KOPT-K1 (cell line): ENCODE measurements around the gene ARHGAP18.

Experiments
- H3K27ac ChIP-seq: fragments of 200-600 bp; sonication (generic); 2 replicates; pipeline ENCODE4 v1.5.1; 2016; ENCODE audit warnings: antibody characterized with exemption, mild to moderate bottlenecking, low read depth, low read length; ENCODE audit not compliant: poor library complexity, severe bottlenecking
- H3K36me3 ChIP-seq: fragments of 200-600 bp; sonication (generic); 2 replicates; pipeline ENCODE4 v1.5.1; 2017; ENCODE audit warnings: antibody characterized with exemption, mild to moderate bottlenecking, low read length, moderate library complexity; ENCODE audit not compliant: insufficient read depth
- H3K9me3 ChIP-seq: fragments of 200-600 bp; sonication (generic); 2 replicates; pipeline ENCODE4 v1.5.1; 2017; ENCODE audit warnings: antibody characterized with exemption, low read length, mild to moderate bottlenecking; ENCODE audit not compliant: insufficient read depth, poor library complexity, severe bottlenecking

The ARHGAP18 gene

DNA sequence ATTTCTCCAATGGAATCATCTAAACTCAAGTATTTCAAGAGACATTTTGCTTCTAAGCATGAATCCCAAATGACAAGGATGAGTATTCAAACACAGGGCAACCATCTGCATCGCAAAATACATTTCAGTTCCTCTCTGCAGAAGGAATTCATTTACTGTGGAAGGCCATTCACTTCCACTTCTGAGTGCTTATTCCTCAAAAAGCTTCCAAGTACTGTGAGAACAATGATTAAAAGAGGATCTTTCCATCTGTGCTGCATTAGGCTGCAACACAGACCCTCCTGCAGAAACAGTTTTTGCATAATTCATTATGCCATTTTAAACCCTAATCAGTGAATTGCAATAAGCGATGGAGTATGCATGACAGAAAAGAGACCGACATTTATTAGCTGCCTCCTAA lies 52.5 kb downstream of the ARHGAP18 start:
- H3K9me3 ChIP-seq, result no peaks in the 10 kb centered on the region
- no peaks in the 10 kb centered on the region for H3K36me3 ChIP-seq
- no peak overlapping the region for H3K27ac ChIP-seq

DNA sequence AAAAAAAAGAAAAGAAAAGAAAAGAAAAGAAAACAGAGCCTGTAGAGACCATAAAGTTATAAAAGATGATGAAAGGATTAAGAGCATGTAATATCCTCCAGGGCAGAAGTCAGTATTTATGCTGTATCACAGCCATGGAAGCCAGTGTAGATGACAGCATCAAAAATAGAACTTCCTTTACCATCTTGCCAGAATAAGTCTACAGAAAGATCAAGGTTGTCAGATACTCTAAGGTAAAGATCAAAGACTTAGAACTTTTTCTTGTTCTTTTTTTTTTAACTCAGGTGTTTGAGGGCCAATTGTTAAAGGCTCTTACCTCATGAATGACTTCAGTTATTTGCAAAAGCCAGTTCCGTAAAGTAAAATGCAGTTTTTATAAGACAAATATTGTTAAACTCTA lies 54.6 kb downstream of the ARHGAP18 start:
- Histone ChIP-seq H3K9me3 (no peaks in the 10 kb centered on the region), H3K27ac (no peak overlapping the region), H3K36me3 (no peaks in the 10 kb centered on the region)

DNA sequence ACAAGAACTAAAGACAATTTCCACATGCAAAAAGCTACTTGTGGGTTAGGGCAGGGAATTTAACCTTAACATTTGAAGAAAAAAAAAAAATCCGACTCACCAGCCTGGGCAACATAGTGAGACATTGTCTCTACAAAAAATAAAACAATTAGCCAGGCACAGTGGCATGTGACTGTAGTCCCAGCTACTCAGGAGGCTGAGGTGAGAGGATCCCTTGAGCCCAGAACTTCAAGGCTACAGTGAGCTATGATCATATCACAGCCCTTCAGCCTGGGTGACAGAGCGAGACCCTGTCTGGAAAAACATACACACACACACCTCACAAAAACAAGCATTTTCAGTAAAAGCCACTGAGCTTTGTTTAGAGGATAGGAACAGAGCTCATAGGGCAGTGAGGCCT lies 56.2 kb downstream of the ARHGAP18 start:
- Histone ChIP-seq H3K27ac (no peak overlapping the region), H3K36me3 (no peaks in the 10 kb centered on the region), H3K9me3 (no peaks in the 10 kb centered on the region)

DNA sequence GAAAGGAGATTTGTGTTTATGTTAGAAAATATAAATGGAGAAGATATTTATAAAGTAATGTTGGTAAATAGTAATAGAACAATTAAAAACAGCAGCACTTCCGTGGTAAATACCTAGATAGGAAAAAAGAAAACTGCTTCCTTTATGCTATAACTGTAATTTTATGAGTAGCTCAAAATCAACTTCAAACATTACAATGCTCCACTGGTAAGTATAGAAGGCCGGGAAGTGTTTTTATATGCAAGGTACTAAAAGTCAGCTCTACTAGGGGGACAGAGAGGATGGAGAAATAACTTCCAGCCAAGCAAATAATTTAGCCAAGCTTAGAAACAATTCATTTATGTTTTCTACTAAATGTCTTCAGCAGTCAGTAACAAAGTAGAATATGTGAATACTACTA lies 56.7 kb downstream of the ARHGAP18 start:
- Histone ChIP-seq H3K27ac (no peak overlapping the region), H3K36me3 (no peaks in the 10 kb centered on the region)

DNA sequence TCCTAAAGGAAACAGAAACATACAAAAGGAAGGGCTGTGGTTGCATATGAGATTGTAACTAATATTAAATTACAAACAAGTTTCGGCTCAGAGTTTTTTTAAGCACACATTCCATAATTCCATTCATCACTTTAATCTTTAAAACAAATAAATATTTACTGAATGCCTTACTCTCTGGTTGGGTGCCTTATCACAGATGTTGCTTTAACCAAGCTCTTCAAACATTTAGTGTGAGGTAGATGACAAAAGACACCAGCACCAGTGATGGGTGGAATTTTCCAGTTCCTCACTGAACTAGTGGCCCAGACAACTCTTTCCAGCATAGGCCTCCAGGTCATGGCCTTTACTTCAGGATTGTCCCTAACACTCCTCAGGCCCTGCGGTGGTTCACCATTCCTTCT lies 58.7 kb downstream of the ARHGAP18 start:
- H3K36me3 ChIP-seq, result no peaks in the 10 kb centered on the region
- H3K9me3 ChIP-seq, result no peaks in the 10 kb centered on the region
- no peak overlapping the region for H3K27ac ChIP-seq

More for the DNA sequence above, 56.7 kb downstream of the ARHGAP18 start:
- no peaks in the 10 kb centered on the region for H3K9me3 ChIP-seq

DNA sequence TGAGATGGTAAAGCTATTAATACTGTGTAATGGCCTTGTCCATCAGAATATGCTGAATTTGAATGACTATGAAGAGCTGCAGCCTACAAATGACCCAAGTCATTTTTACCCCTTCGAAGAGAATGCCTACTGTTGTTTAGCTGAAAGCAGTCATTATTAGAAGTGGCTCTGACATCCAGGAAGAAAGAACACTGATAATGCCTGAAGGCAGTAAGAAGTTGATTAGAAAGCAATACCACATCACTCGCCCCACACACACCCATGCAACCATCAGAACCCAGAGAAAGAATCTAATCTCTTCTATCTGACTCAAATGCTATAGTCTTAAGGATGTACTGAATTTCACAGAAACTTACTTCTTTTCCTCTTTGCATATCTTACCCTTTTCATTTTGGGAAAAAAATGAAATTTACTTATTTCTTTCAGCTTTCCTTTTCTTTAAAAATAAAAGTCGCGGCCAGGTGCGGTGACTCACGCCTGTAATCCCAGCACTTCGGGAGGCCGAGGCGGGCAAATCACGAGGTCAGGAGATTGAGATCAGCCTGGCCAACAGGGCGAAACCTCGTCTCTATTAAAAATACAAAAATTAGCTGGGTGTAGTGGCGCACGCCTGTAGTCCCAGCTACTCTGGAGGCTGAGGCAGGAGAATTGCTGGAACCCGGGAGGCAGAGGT lies 61.0 kb downstream of the ARHGAP18 start:
- no peak overlapping the region for H3K27ac ChIP-seq
- H3K9me3 ChIP-seq, result no peaks in the 10 kb centered on the region
- no peaks in the 10 kb centered on the region for H3K36me3 ChIP-seq

DNA sequence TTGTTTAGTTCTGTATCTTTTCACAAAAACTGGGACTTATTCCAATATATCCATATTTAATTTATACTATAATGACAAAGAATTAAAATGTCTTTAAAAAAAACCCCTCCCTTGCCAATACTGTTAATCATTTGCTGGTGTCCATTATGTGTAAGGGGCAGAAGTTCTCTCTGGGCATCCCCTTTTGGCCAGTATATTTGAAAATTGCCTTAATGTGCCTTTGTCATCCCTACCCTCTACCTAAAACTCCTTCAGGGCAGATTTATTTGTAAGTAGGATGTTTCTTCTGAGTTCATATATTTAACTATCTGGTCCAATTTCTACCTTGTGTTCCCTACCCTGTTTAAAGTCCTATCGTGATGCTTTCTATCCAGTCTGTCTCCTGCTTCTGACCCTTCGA lies 62.9 kb downstream of the ARHGAP18 start:
- H3K9me3 ChIP-seq, result no peaks in the 10 kb centered on the region
- no peaks in the 10 kb centered on the region for H3K36me3 ChIP-seq
- no peak overlapping the region for H3K27ac ChIP-seq

DNA sequence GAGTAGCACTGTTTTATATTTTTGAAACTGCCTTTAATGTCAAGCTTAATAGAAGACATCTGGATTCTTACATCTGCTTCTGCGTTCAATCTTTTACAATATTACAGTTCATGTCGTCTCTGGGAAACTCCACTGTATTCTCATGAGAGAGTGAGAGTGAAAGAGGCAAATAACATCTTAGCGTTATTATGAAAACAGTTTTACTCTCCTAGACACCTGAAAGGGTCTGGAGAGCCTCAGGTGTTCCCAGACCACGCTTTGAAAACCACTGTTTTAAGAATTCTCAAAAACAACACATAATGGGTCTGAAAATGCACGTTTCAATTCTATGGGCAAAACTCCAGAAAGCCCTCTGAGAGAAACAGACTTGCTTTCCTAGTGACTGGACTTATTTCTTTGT lies 63.3 kb downstream of the ARHGAP18 start:
- Histone ChIP-seq H3K27ac (no peak overlapping the region), H3K36me3 (no peaks in the 10 kb centered on the region)

DNA sequence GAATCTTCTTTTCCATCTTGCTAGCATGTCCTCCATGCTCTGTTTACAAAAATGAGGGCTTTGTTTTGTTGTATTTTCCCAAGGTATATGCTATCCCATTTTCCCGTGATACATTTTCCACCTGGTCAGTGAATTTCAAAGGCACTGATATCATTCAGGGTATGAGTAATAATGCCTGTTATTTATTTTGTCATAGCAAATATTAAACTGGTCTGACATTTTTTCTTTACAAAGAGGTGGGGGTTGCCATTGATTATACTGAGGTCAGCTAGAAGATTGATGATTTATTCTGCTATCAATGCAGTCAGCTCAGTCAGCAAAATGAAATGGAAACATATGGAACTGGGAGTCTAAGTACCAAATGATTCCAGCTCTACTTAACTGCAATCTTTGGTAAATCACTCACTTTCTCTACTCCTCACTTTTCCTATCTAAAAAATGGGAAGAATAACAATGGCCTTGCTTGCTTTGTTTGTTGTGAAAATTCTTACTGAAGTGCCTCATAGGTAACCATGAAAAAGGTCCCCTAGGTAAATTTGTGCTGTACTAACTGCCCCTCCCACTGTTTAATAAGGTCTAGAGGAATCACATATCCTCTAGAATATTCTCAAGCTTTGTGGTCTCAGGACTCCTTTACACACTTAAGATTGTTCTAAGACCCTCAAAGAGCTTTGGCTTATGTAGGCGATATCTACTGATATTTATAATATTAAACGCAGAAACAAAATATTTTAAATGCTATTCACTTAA lies 64.0 kb downstream of the ARHGAP18 start:
- Histone ChIP-seq H3K9me3 (no peaks in the 10 kb centered on the region), H3K27ac (no peak overlapping the region)

More for the DNA sequence above, 63.3 kb downstream of the ARHGAP18 start:
- no peaks in the 10 kb centered on the region for H3K9me3 ChIP-seq

DNA sequence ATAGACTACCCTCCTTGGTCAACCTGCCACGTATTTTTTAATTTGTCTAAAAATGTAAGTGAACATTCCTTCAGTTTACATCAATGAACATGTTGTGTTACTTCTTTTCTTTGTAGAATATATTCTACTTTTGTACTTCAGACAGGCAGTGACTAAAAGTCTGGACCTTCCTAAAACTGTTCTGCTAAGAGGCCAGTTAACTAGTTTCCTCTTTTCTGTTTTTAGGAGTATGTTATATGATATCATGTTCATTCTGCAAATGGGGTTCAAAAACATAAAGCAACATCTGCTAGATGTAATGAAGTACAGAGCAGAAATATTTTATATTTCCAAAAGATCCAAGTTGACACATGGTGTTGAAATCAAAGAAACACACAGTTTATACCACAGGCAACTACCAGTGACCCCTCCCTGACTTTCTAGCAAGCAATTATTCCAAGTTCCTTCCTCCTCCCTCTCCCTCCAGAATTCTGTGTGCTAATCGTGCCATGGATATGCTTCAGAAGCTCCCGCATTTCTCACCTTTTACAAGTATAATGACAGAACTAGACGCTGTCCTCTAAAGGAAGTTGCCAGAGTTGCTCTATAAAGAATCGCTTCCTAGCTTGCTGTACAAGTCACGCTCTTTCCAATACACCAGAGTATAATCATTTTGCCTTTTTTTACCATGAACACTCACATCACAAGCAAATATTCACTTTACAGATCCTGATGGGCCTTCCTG lies 64.7 kb downstream of the ARHGAP18 start:
- Histone ChIP-seq H3K36me3 (no peaks in the 10 kb centered on the region), H3K9me3 (no peaks in the 10 kb centered on the region), H3K27ac (no peak overlapping the region)

More for the DNA sequence above, 64.0 kb downstream of the ARHGAP18 start:
- no peaks in the 10 kb centered on the region for H3K36me3 ChIP-seq

DNA sequence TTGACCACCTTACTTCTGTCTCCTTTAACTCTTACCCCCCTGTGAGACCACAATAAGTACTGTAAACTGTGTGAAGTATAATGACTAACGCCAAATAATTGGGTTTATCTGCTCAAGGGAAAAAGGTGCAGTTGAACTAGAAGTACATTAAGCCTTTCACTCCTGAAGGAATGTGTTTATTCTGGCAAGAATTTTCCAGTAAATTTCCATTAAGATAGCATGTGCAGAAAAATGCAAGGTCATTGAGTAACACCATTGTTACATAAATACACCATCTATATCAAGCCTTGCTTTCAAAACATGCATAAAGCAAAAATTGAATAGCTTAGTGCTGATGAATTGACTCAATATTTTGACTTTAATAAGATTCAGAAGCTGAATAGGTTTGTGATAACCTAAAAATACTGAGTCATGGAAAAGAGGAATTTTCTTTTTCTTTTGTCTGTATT lies 65.4 kb downstream of the ARHGAP18 start:
- H3K27ac ChIP-seq, result no peak overlapping the region
- H3K36me3 ChIP-seq, result no peaks in the 10 kb centered on the region
- no peaks in the 10 kb centered on the region for H3K9me3 ChIP-seq

DNA sequence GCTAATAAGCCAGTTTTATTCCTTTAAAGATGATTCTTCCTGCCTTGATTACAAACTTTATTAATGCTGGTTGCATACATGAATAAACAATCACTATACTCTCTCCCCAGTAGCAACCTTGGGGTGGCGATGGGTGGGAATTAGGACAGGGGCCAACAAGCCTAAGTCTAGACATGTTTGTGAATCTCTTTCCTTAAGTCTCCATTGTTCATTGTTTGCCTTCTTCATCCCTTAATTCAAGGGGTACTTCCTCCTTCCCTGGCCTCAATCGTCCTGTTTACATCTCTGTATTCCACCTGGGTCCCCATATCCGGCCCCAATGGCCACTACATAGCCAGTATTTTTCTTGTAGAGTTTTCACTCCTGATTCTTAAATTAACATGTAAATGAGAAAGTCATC lies 66.0 kb downstream of the ARHGAP18 start:
- no peaks in the 10 kb centered on the region for H3K36me3 ChIP-seq
- H3K27ac ChIP-seq, result no peak overlapping the region
- no peaks in the 10 kb centered on the region for H3K9me3 ChIP-seq

DNA sequence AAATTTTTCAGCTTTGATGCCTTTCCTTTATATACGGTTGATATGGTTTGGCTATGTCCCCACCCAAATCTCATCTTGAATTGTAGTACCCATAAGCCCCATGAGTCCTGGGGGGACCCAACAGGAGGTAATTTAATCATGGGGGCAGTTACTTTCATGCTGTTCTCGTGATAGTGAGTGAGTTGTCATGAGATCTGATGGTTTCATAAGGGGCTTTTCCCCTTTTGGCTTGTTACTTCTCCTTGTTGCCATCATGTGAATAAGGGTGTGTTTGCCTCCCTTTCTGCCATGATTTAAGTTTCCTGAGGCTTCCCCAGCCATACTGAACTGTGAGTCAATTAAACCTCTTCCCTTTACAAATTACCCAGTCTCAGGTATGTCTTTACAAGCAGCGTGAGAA lies 66.8 kb downstream of the ARHGAP18 start:
- no peaks in the 10 kb centered on the region for H3K36me3 ChIP-seq
- H3K27ac ChIP-seq, result no peak overlapping the region
- no peaks in the 10 kb centered on the region for H3K9me3 ChIP-seq

DNA sequence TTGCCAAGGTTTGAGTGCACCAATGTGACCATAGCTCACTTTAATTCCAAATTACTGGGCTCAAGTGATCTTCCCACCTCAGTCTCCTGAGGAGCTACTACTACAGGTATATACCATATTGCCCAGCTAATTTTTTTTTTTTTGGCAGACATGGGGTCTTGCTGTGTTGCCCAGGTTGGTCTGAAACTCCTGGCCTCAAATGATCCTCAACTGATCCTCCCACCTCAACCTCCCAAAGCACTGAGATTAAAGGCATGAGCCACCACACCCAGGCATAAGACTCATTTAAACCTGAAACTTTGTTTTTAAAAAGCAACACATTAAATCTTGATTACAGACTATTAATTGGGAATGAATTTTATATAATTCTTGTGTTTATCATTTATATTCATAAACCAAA lies 67.7 kb downstream of the ARHGAP18 start:
- Histone ChIP-seq H3K27ac (no peak overlapping the region), H3K36me3 (no peaks in the 10 kb centered on the region), H3K9me3 (no peaks in the 10 kb centered on the region)

DNA sequence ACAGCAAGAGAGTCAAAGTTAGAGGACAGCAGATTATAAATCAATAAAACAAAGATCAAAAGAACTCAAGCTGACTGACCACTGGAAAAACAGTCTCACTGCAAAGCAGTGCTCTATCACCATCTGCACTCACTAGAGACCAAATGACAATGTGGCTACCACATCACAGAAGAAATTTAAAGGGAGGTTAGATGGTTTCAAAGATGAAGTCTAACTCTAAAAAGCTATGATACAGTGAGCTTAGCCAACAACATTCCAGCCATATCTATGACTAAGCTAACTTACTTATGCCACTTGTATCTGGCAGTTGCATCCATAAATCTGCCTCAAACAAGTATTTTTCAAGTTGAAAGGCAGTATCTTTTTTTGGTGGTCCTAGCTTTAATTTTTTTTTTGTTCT lies 68.6 kb downstream of the ARHGAP18 start:
- no peaks in the 10 kb centered on the region for H3K9me3 ChIP-seq
- H3K27ac ChIP-seq, result no peak overlapping the region
- no peaks in the 10 kb centered on the region for H3K36me3 ChIP-seq
